COR-L47 (cell line): Measurements from ENCODE around the gene CDO1.

Source experiments
- DNase-seq: peaks from one replicate; lab custom pipeline; 2025; lab: John Stamatoyannopoulos, UW

Gene CDO1

DNA sequence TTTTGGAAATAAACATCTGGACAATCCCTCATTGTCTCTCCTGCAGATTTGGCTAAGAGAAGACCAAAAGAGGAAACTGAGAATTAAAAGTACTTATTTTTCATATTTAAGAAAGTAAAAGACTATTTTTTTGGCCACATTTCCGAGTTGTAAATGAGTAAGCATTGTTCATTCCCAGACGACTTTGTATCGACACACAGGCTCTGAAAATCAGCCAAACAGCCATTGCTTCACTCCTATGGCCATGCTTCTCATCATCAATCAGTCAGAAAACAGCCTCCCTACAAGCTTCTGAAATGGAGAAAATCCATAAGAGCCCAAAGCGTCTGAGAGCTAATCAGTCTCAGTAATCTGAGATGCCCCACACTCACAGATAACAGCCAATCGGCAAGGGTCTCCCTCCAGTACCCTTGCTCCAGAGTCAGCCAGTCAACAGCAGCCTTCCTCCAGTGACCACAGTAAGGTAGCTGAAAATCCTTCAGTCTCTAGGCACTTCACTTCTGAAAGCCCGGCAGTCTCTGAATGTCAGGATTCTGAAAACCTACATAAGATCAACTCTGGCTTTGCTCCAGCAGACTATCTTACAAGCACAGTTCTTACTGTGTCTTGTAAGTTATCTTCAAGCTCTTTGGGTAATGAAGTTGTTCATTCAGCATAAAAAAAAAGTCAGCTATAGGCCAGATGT lies 30.9 kb downstream of the CDO1 start:
- no peak for DNase-seq

DNA sequence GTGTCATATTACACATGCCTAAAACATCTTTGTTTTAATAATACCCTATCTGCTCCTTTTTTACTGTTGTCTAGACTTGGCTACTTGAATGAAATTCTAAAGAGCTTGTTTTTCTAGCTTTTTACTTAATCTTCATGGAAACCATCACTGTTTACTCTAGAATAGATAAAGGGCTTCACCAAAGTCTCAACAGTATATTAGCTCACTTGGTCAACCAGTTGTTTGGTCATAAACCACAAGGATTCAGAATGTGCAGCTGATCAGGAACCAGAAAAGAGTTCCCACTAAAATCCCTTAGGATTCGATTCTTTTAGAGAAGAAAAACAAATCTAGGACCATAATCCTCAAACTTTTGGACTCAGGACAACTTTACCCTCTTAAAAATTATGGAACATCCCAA lies 38.0 kb downstream of the CDO1 start:
- no peak for DNase-seq

DNA sequence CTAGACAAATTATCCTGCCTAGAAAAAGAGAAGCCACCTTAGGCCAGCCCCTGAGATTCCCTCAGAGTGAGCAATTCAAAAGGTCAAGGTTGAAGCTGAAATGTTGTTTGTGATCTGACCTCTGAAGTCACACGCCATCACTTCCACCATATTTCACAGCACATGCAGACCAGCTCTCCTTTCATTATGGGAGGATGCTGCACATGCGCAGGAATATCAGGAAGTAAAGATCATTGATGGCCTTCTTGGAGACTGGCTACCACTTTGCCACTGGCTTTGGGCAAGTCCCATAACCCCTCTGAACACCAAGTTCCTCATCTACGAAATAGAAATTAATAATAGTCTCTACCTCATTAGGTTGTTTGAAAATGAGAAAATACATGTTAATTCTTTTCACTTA lies 39.5 kb downstream of the CDO1 start:
- DNase-seq: no peak

DNA sequence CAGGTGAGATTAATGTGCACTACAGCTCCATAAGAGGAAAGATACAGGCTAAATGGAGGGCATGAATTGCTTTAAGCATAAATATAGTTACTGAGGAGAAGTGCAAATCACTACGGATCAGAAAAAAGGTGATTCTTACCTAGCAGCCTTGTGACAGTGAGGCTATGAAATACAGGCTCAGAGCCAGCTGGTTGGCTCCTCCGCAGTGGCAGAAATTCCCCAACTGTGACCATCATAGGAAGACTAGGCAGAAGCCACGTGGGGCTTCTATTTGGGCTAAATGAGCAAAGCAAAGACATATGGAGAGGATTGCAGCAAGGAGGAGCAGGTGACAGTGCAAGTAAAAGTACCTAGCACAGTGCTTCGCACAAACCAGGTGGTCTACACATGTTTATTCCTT lies 40.5 kb downstream of the CDO1 start:
- DNase-seq: no peak

DNA sequence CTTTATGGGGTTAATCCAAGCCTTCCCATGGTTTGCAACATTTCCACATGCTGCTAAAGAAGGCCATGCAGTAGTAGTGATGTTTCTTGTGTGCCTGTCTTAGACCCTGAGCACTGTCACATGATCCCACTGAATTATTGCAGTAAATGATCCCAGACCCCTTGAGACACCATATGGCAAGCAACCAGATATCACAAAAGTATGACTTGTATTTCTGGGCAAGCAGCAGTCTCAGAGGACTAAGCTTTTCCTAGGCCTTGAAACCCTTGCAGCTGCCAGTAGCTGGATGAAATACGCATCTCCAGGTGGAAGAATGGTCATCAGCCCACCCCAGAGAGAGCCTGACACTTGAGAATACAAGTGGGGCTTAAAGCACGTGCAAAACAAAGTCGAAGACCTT lies 41.8 kb downstream of the CDO1 start:
- no peak for DNase-seq

DNA sequence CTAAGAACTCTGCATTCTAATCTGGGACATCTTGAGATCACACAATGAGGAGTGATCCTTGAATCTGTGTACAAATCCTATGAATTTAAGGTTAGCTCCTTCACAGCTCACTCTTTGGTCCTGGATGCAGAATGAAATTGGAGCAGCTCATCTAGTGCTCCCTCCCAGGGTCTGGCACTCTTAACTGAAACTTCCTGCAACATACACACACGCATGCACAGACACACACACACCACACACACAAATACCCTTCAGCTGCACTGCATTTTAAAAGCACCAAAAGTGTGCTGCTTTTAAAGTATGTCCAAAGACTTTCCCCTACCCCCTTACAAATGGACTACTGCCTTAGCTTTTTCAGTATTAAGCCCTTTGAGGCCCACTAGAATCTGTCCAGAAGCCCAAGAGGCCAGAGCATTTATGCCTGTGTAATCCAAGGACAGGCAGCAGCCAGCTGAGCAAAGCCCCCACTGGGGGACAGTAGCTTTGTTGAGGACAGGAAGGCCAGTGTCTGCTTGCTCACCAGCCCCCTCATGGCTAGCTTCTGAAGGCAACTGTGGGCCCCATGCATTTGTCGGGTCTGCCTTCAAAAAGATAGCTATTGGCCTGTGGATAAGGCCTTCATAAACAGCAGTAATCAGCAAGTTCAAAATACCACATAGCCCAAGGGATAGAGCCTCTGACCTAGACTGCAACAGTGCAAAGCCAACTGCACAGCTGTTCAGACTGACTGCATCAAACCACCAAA lies 43.6 kb downstream of the CDO1 start:
- DNase-seq: no peak

DNA sequence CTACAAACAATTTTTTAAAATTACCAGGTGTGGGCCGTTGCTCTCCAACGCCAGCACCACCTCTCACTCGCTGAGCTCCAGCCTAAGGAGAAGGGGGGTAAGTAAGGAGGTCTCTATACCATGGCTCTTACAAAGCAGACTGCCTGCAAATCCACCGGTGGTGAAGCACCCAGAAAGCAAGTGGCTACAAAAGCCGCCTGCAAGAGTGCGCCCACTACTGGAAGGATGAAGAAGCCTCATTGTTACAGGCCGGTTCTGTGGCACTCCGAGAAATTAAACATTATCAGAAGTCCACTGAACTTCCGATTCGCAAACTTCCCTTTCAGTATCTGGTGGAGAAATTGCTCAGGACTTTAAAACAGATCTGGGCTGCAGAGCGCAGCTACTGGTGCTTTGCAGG lies 46.0 kb downstream of the CDO1 start:
- no peak for DNase-seq

DNA sequence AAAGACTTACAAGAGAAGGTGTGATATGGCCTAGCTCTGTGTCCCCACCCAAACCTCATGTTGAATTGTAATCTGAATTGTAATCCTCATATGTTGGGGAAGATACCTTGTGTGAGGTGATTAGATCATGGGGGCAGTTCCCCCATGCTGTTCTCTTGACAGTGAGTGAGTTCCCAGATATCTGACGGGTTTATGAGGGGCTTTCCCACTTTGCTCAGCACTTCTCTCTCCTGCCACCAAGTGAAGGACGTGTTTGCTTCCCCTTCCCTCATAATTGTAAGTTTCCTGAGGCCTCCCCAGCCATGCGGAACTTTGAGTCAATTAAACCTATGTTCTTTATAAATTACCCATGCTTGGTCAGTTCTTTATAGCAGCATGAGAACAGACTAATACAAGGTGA lies 49.0 kb downstream of the CDO1 start:
- DNase-seq: no peak

DNA sequence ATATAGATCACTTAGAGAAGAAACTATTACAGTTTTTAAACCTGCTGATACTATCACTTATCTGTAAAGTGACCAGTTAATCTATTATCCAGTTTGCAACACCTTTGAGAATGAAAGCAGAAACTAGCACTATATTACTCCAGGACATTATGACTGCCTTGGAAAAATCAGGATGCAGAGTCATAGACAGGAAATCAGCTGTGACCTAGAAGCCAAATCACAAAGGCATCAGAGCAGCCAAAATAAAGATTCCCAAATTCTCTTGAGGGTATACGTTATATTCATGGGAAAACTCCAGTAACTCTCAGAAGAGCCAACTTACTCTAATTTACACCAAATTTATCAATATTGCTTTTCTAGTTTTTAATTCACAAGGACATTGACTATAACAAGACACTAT lies 49.9 kb downstream of the CDO1 start:
- no peak for DNase-seq

DNA sequence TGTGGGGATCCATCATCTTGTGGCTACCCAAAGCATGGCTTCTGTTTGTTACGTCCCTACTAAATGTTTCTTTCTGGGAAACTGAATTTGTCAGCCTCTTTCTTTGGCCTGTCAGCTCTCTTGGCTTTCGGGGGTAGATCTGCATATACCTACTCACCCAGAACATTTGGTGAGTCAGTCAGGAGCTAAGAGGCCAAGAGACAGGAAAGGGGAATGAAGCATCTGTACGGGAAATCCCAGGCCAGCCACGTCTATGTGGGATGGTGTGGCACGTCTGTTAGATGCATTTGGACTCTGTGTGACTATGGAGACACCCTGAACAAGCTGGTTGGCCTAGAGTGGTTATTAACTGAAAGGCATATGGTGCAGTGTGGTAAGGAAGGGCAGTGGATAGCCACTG lies 58.1 kb downstream of the CDO1 start:
- no peak for DNase-seq

DNA sequence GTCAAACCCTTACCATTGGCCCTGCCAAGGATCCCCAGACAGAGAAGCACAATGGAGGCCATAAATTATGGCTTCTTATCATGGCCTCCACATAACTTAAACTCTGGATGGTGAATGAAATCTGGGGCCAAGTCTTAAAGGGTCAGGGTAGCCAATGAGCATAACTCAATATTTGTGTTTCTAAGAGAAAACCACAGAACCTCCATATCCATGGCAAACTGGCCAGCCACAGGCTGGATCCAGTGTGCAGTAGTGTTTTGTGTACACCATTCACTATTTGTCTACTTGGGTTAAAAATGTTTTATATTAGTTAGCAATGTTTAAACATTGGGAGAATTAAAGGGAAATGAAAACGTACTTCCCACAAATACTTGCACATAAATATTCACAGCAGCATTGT lies 60.8 kb downstream of the CDO1 start:
- DNase-seq: no peak
